Liver (tissue), 9 donors: Measurements from ENCODE around the gene RPA4. TPM values are rescaled to one million over a fixed set of nuclear protein-coding genes. Genes with fewer than 3 reads are reported as not detected.

Experiments
- DNase-seq: peaks from one replicate; pipeline ENCODE4 v3.0.0-alpha.2; 2017; ENCODE audit warnings: low spot score
- H3K27ac ChIP-seq, 2 donors: one replicate each; pipeline ENCODE4 v1.7.0; 2013; ENCODE audit warnings: inconsistent platforms in 2 of 2, low read length in 2 of 2, control low read depth in 1 of 2, low read depth in 1 of 2, mild to moderate bottlenecking in 1 of 2
- H3K27me3 ChIP-seq, 4 donors: one replicate each; pipeline versions ENCODE4 v1.6.1 to v1.7.0; 2013; ENCODE audit warnings: low read length in 3 of 4, inconsistent platforms in 1 of 4, mild to moderate bottlenecking in 1 of 4, moderate library complexity in 1 of 4; ENCODE audit not compliant: control insufficient read depth in 4 of 4, insufficient read depth in 4 of 4
- H3K36me3 ChIP-seq, 4 donors: one replicate each; pipeline versions ENCODE4 v1.6.1 to v1.7.0; 2013; ENCODE audit warnings: low read length in 3 of 4, mild to moderate bottlenecking in 3 of 4, low read depth in 1 of 4, moderate library complexity in 1 of 4; ENCODE audit not compliant: control insufficient read depth in 4 of 4, insufficient read depth in 3 of 4
- H3K4me1 ChIP-seq, 4 donors: one replicate each; pipeline versions ENCODE4 v1.6.1 to v1.7.0; 2013; ENCODE audit warnings: low read length in 3 of 4, mild to moderate bottlenecking in 3 of 4, moderate library complexity in 1 of 4; ENCODE audit not compliant: control insufficient read depth in 4 of 4, insufficient read depth in 4 of 4
- H3K4me3 ChIP-seq, 3 donors: one replicate each; pipeline versions ENCODE4 v1.6.1 to v1.7.0; 2013; ENCODE audit warnings: low read length in 3 of 3, control low read depth in 1 of 3, low read depth in 1 of 3, mild to moderate bottlenecking in 1 of 3
- H3K9ac ChIP-seq, 2 donors: one replicate each; pipeline ENCODE4 v1.7.0; 2013; ENCODE audit warnings: low read length in 2 of 2, mild to moderate bottlenecking in 2 of 2, moderate library complexity in 2 of 2, control low read depth in 1 of 2, low read depth in 1 of 2
- H3K9me3 ChIP-seq, 4 donors: one replicate each; pipeline versions ENCODE4 v1.6.1 to v1.7.0; 2013; ENCODE audit warnings: low read length in 3 of 4; ENCODE audit not compliant: control insufficient read depth in 4 of 4
- ATF3 ChIP-seq: IDR thresholded peaks from 2 replicates; pipeline ENCODE4 v1.6.1; 2016; ENCODE audit warnings: antibody characterized with exemption
- EGR1 ChIP-seq, 2 donors: IDR thresholded peaks; 2 replicates each; pipeline ENCODE4 v1.6.1; 2016 to 2018; ENCODE audit warnings: antibody characterized with exemption in 2 of 2, low read depth in 2 of 2
- FOXA1 ChIP-seq: IDR thresholded peaks from 2 replicates; pipeline ENCODE4 v1.6.1; 2016; ENCODE audit warnings: antibody characterized with exemption
- FOXA2 ChIP-seq: IDR thresholded peaks from 2 replicates; pipeline ENCODE4 v1.6.1; 2016; ENCODE audit warnings: antibody characterized with exemption
- GABPA ChIP-seq, 2 donors: IDR thresholded peaks in 1 of 2; conservative IDR thresholded peaks in 1 of 2; 2 replicates each; pipeline ENCODE4 v1.6.1; 2016; ENCODE audit warnings: antibody characterized with exemption in 2 of 2, mild to moderate bottlenecking in 1 of 2, moderate library complexity in 1 of 2
- HNF4A ChIP-seq, 2 donors: conservative IDR thresholded peaks; 2 replicates each; pipeline ENCODE4 v1.6.1; 2016; ENCODE audit warnings: antibody characterized with exemption in 2 of 2, mild to moderate bottlenecking in 2 of 2
- HNF4G ChIP-seq: IDR thresholded peaks from 2 replicates; pipeline ENCODE4 v1.6.1; 2016; ENCODE audit warnings: antibody characterized with exemption
- JUND ChIP-seq, 2 donors: IDR thresholded peaks; 2 replicates each; pipeline ENCODE4 v1.6.1; 2016; ENCODE audit warnings: antibody characterized with exemption in 2 of 2
- NR2F2 ChIP-seq: IDR thresholded peaks from 2 replicates; pipeline ENCODE4 v1.6.1; 2016; ENCODE audit warnings: antibody characterized with exemption
- RAD21 ChIP-seq, 2 donors: IDR thresholded peaks; 2 replicates each; pipeline ENCODE4 v1.6.1; 2016; ENCODE audit warnings: antibody characterized with exemption in 2 of 2, mild to moderate bottlenecking in 2 of 2
- RXRA ChIP-seq, 2 donors: IDR thresholded peaks; 2 replicates each; pipeline ENCODE4 v1.6.1; 2017 to 2018; ENCODE audit warnings: antibody characterized with exemption in 2 of 2, mild to moderate bottlenecking in 1 of 2
- SP1 ChIP-seq: IDR thresholded peaks from 2 replicates; pipeline ENCODE4 v1.6.1; 2018; ENCODE audit warnings: antibody characterized with exemption, mild to moderate bottlenecking
- TAF1 ChIP-seq: conservative IDR thresholded peaks from 2 replicates; pipeline ENCODE4 v1.6.1; 2016; ENCODE audit warnings: antibody characterized with exemption, mild to moderate bottlenecking
- YY1 ChIP-seq: IDR thresholded peaks from 2 replicates; pipeline ENCODE4 v1.6.1; 2016; ENCODE audit warnings: antibody characterized with exemption, mild to moderate bottlenecking
- ZBTB33 ChIP-seq: IDR thresholded peaks from 2 replicates; pipeline ENCODE4 v1.6.1; 2016; ENCODE audit warnings: antibody characterized with exemption
- WGBS: extraction: QIAGEN DNeasy Blood & Tissue Kit; methylation state at CpG from one replicate; pipeline ENCODE4 v1.1.7; 2013; 5-methylcytosine and 5-hydroxymethylcytosine counted together
- polyA plus RNA-seq, 2 donors: library from polyadenylated mRNA; stranded (reverse) in 1 of 2; unstranded in 1 of 2; fragments of 200-250 nt in 1 of 2; fragments of >200 nt in 1 of 2; fragmentation: Nextera tagmentation in 1 of 2; extraction: Ambion mirVana in 1 of 2; gene quantifications; one replicate each; pipeline versions ENCODE4 v1.2.1 to v1.2.3, GENCODE V29; 2013 to 2015
- total RNA-seq, 2 donors: library from RNA; depleted of rRNA; stranded (reverse); fragments of >200 nt; gene quantifications; one replicate each; pipeline ENCODE4 v1.2.3, GENCODE V29; 2014
- TF ChIP-seq, protein P1 (sequence below): IDR thresholded peaks from 2 replicates; pipeline ENCODE4 v1.6.1; 2016; ENCODE audit warnings: antibody characterized with exemption, mild to moderate bottlenecking
- TF ChIP-seq, protein P2 (sequence below): IDR thresholded peaks from 2 replicates; pipeline ENCODE4 v1.6.1; 2016; ENCODE audit warnings: antibody characterized with exemption
- TF ChIP-seq, protein P3 (sequence below): fragments of 150-350 bp; IDR thresholded peaks from 2 replicates; pipeline ENCODE4 v1.5.1; 2017; ENCODE audit warnings: improper control_type of control experiment, low read depth, low read length; ENCODE audit not compliant: missing input control
- donor health status: healthy.
- donor health status: healthy.
- donor health status: healthy.
- donor health status: healthy.
- donor health status: healthy.

RPA4 gene, protein sequence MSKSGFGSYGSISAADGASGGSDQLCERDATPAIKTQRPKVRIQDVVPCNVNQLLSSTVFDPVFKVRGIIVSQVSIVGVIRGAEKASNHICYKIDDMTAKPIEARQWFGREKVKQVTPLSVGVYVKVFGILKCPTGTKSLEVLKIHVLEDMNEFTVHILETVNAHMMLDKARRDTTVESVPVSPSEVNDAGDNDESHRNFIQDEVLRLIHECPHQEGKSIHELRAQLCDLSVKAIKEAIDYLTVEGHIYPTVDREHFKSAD
- total RNA-seq (1 to 10 TPM in 1 of 2 donors, under 1 TPM in 1; 0.28 to 2.5 TPM), polyA plus RNA-seq (1 to 10 TPM in 1 of 2 donors, under 1 TPM in 1; 0.03 to 1.3 TPM)

- H3K9me3 ChIP-seq: peaks cover 0 to 2% (median 0%) of the 10 kb centered on the region in 4 donors
- no peak within 1 kb of the TSS for H3K9ac ChIP-seq
- no peak within 1 kb of the TSS for H3K27ac ChIP-seq
- no peak for DNase-seq
- no peak for TF ChIP-seq FOXA2
- no peak for TF ChIP-seq ATF3
- no peak for TF ChIP-seq RXRA (IDR thresholded peaks at IDR 0.05)
- TF ChIP-seq, protein P1, sequence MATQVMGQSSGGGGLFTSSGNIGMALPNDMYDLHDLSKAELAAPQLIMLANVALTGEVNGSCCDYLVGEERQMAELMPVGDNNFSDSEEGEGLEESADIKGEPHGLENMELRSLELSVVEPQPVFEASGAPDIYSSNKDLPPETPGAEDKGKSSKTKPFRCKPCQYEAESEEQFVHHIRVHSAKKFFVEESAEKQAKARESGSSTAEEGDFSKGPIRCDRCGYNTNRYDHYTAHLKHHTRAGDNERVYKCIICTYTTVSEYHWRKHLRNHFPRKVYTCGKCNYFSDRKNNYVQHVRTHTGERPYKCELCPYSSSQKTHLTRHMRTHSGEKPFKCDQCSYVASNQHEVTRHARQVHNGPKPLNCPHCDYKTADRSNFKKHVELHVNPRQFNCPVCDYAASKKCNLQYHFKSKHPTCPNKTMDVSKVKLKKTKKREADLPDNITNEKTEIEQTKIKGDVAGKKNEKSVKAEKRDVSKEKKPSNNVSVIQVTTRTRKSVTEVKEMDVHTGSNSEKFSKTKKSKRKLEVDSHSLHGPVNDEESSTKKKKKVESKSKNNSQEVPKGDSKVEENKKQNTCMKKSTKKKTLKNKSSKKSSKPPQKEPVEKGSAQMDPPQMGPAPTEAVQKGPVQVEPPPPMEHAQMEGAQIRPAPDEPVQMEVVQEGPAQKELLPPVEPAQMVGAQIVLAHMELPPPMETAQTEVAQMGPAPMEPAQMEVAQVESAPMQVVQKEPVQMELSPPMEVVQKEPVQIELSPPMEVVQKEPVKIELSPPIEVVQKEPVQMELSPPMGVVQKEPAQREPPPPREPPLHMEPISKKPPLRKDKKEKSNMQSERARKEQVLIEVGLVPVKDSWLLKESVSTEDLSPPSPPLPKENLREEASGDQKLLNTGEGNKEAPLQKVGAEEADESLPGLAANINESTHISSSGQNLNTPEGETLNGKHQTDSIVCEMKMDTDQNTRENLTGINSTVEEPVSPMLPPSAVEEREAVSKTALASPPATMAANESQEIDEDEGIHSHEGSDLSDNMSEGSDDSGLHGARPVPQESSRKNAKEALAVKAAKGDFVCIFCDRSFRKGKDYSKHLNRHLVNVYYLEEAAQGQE: no peak
- TF ChIP-seq HNF4G: no peak
- TF ChIP-seq JUND (IDR thresholded peaks at IDR 0.05): no peak
- TF ChIP-seq SP1: no peak
- no peak for TF ChIP-seq RAD21 (IDR thresholded peaks at IDR 0.05)
- TF ChIP-seq ZBTB33: no peak
- TF ChIP-seq, protein P2, sequence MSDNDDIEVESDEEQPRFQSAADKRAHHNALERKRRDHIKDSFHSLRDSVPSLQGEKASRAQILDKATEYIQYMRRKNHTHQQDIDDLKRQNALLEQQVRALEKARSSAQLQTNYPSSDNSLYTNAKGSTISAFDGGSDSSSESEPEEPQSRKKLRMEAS: no peak
- no peak for TF ChIP-seq GABPA (IDR thresholded peaks at IDR 0.05 in 1 of 2, conservative IDR thresholded peaks at IDR 0.05 in 1 of 2)
- no peak for TF ChIP-seq YY1
- TF ChIP-seq HNF4A (conservative IDR thresholded peaks at IDR 0.05): no peak
- TF ChIP-seq EGR1 (IDR thresholded peaks at IDR 0.05; ENCODE audit: low read depth in 2 of 2): no peak
- TF ChIP-seq NR2F2: no peak
- TF ChIP-seq, protein P3, sequence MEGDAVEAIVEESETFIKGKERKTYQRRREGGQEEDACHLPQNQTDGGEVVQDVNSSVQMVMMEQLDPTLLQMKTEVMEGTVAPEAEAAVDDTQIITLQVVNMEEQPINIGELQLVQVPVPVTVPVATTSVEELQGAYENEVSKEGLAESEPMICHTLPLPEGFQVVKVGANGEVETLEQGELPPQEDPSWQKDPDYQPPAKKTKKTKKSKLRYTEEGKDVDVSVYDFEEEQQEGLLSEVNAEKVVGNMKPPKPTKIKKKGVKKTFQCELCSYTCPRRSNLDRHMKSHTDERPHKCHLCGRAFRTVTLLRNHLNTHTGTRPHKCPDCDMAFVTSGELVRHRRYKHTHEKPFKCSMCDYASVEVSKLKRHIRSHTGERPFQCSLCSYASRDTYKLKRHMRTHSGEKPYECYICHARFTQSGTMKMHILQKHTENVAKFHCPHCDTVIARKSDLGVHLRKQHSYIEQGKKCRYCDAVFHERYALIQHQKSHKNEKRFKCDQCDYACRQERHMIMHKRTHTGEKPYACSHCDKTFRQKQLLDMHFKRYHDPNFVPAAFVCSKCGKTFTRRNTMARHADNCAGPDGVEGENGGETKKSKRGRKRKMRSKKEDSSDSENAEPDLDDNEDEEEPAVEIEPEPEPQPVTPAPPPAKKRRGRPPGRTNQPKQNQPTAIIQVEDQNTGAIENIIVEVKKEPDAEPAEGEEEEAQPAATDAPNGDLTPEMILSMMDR: no peak
- TF ChIP-seq FOXA1: no peak
- TF ChIP-seq TAF1: no peak
- 98% methylated on average over 10 of the region's 10 CpGs for WGBS
- no peaks in the 10 kb centered on the region for H3K27me3 ChIP-seq
- H3K4me1 ChIP-seq: no peaks in the 10 kb centered on the region
- H3K36me3 ChIP-seq: peaks cover 0 to 8% (median 3%) of the 10 kb centered on the region in 4 donors
- H3K4me3 ChIP-seq: no peak within 1 kb of the TSS
These were observed at the start of gene RPA4 for GRCh38 chrX:96883608-96884007. RPA4 (plus strand) TSS chrX:96883908; CDS start chrX:96884311, 403 bp downstream.
